ENCODE data around the gene ALOX5.

DNA sequence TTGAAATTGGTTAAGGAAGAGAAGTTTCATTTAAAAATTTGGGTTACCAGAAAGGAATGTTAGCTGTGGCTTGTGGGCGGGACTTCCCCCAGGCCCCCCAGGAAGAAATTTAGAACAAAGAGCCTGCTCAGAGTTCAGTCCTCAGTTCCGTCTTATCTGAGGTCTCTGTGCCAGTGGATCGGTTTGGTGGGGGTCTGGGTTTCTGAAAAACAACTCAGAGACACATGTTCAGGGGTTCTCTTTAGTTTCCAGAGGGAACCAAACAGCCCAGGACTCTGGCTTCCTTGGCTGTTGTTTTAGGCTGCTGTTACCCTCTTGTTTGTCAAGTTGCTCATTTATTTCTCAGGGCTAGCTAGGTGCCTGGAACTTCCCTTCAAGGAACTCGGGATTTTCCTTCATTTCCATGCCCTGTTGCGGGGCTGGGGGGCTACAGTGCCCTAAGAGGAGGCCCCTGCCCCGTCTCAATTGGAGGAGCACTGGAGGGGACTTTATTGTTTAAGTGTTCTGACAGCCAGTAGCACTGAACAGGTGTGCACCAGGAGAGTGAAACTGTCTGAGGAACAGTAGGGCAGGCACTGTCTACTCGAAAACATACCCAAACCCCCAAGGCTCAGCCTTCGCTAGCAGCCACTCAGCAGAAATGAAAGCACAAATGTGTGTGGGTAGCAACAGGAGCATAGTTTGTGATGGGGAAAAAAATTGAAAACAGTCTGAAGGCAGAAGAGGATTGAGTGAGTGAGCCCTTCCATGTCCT, 59.9 kb downstream of the ALOX5 start:
- TF ChIP-seq, protein P1, sequence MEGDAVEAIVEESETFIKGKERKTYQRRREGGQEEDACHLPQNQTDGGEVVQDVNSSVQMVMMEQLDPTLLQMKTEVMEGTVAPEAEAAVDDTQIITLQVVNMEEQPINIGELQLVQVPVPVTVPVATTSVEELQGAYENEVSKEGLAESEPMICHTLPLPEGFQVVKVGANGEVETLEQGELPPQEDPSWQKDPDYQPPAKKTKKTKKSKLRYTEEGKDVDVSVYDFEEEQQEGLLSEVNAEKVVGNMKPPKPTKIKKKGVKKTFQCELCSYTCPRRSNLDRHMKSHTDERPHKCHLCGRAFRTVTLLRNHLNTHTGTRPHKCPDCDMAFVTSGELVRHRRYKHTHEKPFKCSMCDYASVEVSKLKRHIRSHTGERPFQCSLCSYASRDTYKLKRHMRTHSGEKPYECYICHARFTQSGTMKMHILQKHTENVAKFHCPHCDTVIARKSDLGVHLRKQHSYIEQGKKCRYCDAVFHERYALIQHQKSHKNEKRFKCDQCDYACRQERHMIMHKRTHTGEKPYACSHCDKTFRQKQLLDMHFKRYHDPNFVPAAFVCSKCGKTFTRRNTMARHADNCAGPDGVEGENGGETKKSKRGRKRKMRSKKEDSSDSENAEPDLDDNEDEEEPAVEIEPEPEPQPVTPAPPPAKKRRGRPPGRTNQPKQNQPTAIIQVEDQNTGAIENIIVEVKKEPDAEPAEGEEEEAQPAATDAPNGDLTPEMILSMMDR (IDR thresholded peaks at IDR 0.05), result no peak
- TF ChIP-seq POLR2AphosphoS5 (IDR thresholded peaks at IDR 0.05) (no peak), EP300 (IDR thresholded peaks at IDR 0.05) (no peak)

Data from upper lobe of left lung (tissue), 4 donors.